ENCODE results near the gene TMEM156.

TMEM156 gene

DNA sequence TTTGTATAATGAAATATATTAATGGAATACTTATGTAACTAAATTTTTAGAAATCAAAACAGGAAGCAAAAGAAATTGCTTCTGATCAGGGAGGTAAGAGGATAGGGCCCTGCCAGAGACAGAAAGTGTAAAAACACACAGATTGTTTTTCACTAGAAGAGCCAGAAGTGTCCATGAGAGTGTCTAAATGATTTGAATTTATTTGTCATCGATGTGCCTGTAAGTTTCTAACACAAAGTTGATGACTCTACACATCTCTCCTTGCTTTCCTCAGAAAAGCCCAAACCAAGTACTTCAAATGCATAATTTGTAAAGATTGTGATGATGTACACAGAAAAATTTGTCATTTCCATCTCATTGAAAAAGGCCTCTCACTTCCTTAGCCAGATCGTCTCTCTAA, 80.6 kb downstream of the TMEM156 start:
- Histone ChIP-seq H3K27ac (ENCODE audit: low read length) (no peak overlapping the region), H3K79me2 (ENCODE audit: insufficient read depth, low read length) (no peaks in the 10 kb centered on the region), H3K4me2 (ENCODE audit: insufficient read depth, low read length) (no peak overlapping the region), H3K4me3 (ENCODE audit: low read depth in 1 of 2, low read length in 2 of 2) (no peak overlapping the region), H3K9ac (ENCODE audit: low read depth, low read length) (no peak overlapping the region), H3K36me3 (ENCODE audit: insufficient read depth, low read length) (no peaks in the 10 kb centered on the region), H3K9me3 (ENCODE audit: insufficient read depth, low read length, severe bottlenecking) (no peaks in the 10 kb centered on the region), H3K27me3 (ENCODE audit: insufficient read depth, low read length, poor library complexity) (no peaks in the 10 kb centered on the region), H4K20me1 (ENCODE audit: insufficient read depth, low read length) (no peaks in the 10 kb centered on the region), H3K4me1 (ENCODE audit: insufficient read depth, low read length) (no peaks in the 10 kb centered on the region), H2AFZ (ENCODE audit: low read depth, low read length) (no peak overlapping the region)
- no peak for ATAC-seq (ENCODE audit: insufficient read depth, low read depth)
- TF ChIP-seq, protein P1, sequence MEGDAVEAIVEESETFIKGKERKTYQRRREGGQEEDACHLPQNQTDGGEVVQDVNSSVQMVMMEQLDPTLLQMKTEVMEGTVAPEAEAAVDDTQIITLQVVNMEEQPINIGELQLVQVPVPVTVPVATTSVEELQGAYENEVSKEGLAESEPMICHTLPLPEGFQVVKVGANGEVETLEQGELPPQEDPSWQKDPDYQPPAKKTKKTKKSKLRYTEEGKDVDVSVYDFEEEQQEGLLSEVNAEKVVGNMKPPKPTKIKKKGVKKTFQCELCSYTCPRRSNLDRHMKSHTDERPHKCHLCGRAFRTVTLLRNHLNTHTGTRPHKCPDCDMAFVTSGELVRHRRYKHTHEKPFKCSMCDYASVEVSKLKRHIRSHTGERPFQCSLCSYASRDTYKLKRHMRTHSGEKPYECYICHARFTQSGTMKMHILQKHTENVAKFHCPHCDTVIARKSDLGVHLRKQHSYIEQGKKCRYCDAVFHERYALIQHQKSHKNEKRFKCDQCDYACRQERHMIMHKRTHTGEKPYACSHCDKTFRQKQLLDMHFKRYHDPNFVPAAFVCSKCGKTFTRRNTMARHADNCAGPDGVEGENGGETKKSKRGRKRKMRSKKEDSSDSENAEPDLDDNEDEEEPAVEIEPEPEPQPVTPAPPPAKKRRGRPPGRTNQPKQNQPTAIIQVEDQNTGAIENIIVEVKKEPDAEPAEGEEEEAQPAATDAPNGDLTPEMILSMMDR (IDR thresholded peaks at IDR 0.05; ENCODE audit: borderline replicate concordance, extremely low read depth, low read length, poor library complexity, severe bottlenecking) = no peak
- TF ChIP-seq EZH2 (IDR thresholded peaks at IDR 0.05; ENCODE audit: borderline replicate concordance, low read depth, low read length, severe bottlenecking) = no peak
- no peak for DNase-seq

DNA sequence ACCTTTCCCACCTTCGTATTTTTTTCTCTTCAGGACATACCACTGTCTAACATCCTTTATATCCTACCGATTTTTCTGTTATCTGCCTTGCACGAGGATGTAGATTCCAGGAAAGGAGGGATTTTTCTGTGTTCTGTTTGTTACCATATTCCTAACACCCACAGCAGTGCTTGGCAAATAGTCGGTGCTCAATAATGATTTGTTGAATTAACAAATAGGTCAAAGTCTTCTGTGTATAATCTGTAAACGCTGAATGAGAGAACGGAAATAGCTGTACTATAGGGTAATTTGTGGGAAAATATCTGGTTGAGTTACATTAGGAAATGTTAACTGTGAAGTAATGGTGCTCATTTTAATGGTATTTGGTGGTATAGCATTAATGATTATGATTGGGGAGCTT, 81.5 kb downstream of the TMEM156 start:
- ATAC-seq (ENCODE audit: insufficient read depth, low read depth) (no peak), DNase-seq (no peak)
- H3K27me3 ChIP-seq (ENCODE audit: insufficient read depth, low read length, poor library complexity) = no peaks in the 10 kb centered on the region
- no peaks in the 10 kb centered on the region for H3K4me1 ChIP-seq (ENCODE audit: insufficient read depth, low read length)
- no peak overlapping the region for H2AFZ ChIP-seq (ENCODE audit: low read depth, low read length)
- no peaks in the 10 kb centered on the region for H4K20me1 ChIP-seq (ENCODE audit: insufficient read depth, low read length)
- H3K9me3 ChIP-seq (ENCODE audit: insufficient read depth, low read length, severe bottlenecking) = no peaks in the 10 kb centered on the region
- H3K4me3 ChIP-seq (ENCODE audit: low read depth in 1 of 2, low read length in 2 of 2) = no peak overlapping the region
- no peak for TF ChIP-seq EZH2 (IDR thresholded peaks at IDR 0.05; ENCODE audit: borderline replicate concordance, low read depth, low read length, severe bottlenecking)
- TF ChIP-seq, protein P1 (IDR thresholded peaks at IDR 0.05; ENCODE audit: borderline replicate concordance, extremely low read depth, low read length, poor library complexity, severe bottlenecking) = no peak
- H3K9ac ChIP-seq (ENCODE audit: low read depth, low read length) = no peak overlapping the region
- H3K27ac ChIP-seq (ENCODE audit: low read length) = no peak overlapping the region
- H3K36me3 ChIP-seq (ENCODE audit: insufficient read depth, low read length) = no peaks in the 10 kb centered on the region
- no peak overlapping the region for H3K4me2 ChIP-seq (ENCODE audit: insufficient read depth, low read length)
- no peaks in the 10 kb centered on the region for H3K79me2 ChIP-seq (ENCODE audit: insufficient read depth, low read length)

DNA sequence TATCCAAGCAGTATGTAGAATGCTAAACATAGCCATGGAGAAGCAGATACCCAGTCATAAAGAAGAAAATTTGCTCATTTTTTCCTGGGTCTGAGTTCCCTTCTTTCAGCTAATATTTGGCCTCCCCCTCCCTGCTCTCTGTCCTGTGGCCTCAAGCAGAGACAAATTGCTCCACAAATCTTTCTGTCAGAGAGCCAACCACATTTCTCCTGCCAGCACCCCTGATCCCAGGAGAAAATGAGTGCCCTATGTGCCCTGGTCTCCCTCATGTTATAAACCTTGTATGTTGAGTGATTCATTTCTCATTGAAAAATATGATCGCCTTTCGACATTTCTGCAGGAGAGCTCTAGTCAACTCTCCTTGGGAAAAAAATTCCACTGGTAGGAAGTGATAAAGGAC, 82.0 kb downstream of the TMEM156 start:
- no peaks in the 10 kb centered on the region for H4K20me1 ChIP-seq (ENCODE audit: insufficient read depth, low read length)
- H3K27ac ChIP-seq (ENCODE audit: low read length) = no peak overlapping the region
- ATAC-seq (ENCODE audit: insufficient read depth, low read depth) = no peak
- DNase-seq = no peak
- no peaks in the 10 kb centered on the region for H3K4me1 ChIP-seq (ENCODE audit: insufficient read depth, low read length)
- no peak overlapping the region for H3K4me2 ChIP-seq (ENCODE audit: insufficient read depth, low read length)
- no peak overlapping the region for H3K9ac ChIP-seq (ENCODE audit: low read depth, low read length)
- H3K27me3 ChIP-seq (ENCODE audit: insufficient read depth, low read length, poor library complexity) = no peaks in the 10 kb centered on the region
- no peak overlapping the region for H2AFZ ChIP-seq (ENCODE audit: low read depth, low read length)
- TF ChIP-seq EZH2 (IDR thresholded peaks at IDR 0.05; ENCODE audit: borderline replicate concordance, low read depth, low read length, severe bottlenecking) = no peak
- TF ChIP-seq, protein P1 (IDR thresholded peaks at IDR 0.05; ENCODE audit: borderline replicate concordance, extremely low read depth, low read length, poor library complexity, severe bottlenecking) = no peak
- no peaks in the 10 kb centered on the region for H3K79me2 ChIP-seq (ENCODE audit: insufficient read depth, low read length)
- no peaks in the 10 kb centered on the region for H3K36me3 ChIP-seq (ENCODE audit: insufficient read depth, low read length)
- no peaks in the 10 kb centered on the region for H3K9me3 ChIP-seq (ENCODE audit: insufficient read depth, low read length, severe bottlenecking)
- H3K4me3 ChIP-seq (ENCODE audit: low read depth in 1 of 2, low read length in 2 of 2) = no peak overlapping the region
